ENCODE measurements around the gene ZNF282.

ZNF282 gene

DNA sequence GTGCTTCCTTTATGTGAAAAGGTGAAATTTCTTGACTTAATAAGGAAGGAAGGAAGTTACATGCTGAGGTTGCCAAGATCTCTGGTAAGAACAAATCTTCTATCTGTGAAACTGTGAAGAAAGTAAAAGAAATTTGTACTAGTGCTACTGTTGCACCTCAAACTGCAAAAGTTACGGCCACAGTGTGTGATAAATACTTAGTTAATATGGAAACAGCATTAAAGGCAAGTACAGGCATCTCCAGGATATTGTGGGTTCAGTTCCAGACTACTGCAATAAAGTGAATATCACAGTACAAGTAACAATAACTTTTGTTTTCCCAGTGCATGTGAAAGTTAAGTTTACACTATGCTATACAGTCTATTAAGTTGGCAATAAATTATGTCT is 22.8 kb upstream of the ZNF282 start:
- Histone ChIP-seq H3K4me1 (ENCODE audit: control insufficient read depth in 1 of 2, insufficient read depth in 2 of 2, low read length in 2 of 2) (no peaks in the 10 kb centered on the region), H2AFZ (ENCODE audit: insufficient read depth, low read length, poor library complexity) (no peak overlapping the region), H4K8ac (ENCODE audit: low read depth, low read length) (no peak overlapping the region), H2BK120ac (ENCODE audit: insufficient read depth, low read length, poor library complexity) (no peak overlapping the region), H2BK5ac (ENCODE audit: low read depth, low read length, poor library complexity) (no peak overlapping the region), H2AK5ac (ENCODE audit: low read length) (no peak overlapping the region), H3K9me3 (ENCODE audit: insufficient read depth, low read depth, low read length) (no peaks in the 10 kb centered on the region), H3K4me2 (ENCODE audit: low read length) (no peak overlapping the region), H3K4me3 (ENCODE audit: low read depth, low read length) (no peak overlapping the region), H3K14ac (ENCODE audit: low read length) (no peak overlapping the region), H3K23ac (ENCODE audit: low read length) (no peak overlapping the region), H3K4ac (ENCODE audit: low read depth, low read length) (no peak overlapping the region), H3K27me3 (ENCODE audit: insufficient read depth, low read length) (no peaks in the 10 kb centered on the region), H4K12ac (ENCODE audit: low read depth, low read length) (no peak overlapping the region), H3K27ac (ENCODE audit: low read depth, low read length) (no peak overlapping the region), H2BK12ac (ENCODE audit: low read length) (no peak overlapping the region), H3K79me1 (ENCODE audit: low read length) (no peaks in the 10 kb centered on the region), H4K91ac (ENCODE audit: low read depth, low read length) (no peak overlapping the region), H3K18ac (ENCODE audit: low read length) (no peak overlapping the region), H3K79me2 (ENCODE audit: control insufficient read depth, insufficient read depth, low read length, poor library complexity) (no peaks in the 10 kb centered on the region), H3K36me3 (ENCODE audit: control insufficient read depth in 1 of 2, insufficient read depth in 2 of 2, low read length in 2 of 2) (peaks cover 24 to 36% of the 10 kb centered on the region in 2 experiments), H3K9ac (ENCODE audit: low read length) (no peak overlapping the region)
- no CpG with 5 or more reads among the region's 1 CpG for WGBS (ENCODE audit: extremely low coverage, insufficient coverage, insufficient read length)
- DNase-seq: no peak

DNA sequence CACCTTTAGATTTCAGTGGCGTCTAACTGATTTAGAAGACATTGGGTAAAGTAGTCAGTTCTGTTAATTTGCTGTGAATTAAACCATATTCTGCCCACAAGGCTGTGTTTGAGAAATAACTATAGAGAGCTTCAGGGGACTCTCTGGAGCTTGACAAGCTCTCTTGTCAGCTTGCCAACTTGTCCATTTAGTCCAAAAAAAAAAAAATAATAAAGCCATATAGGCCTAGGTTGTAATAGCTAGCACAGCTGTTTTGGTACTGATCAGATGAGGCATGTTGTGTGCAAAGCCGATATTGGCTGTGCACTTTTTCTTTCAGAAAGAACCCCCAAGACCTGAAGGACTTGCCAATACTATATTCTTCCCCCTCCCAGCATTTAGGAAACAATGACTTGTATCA is 20.2 kb upstream of the ZNF282 start:
- peaks cover 32 to 41% of the 10 kb centered on the region in 2 experiments for H3K36me3 ChIP-seq (ENCODE audit: control insufficient read depth in 1 of 2, insufficient read depth in 2 of 2, low read length in 2 of 2)
- no peak overlapping the region for H2BK5ac ChIP-seq (ENCODE audit: low read depth, low read length, poor library complexity)
- no peak overlapping the region for H4K8ac ChIP-seq (ENCODE audit: low read depth, low read length)
- H2BK12ac ChIP-seq (ENCODE audit: low read length): no peak overlapping the region
- no peak overlapping the region for H2AFZ ChIP-seq (ENCODE audit: insufficient read depth, low read length, poor library complexity)
- H3K27me3 ChIP-seq (ENCODE audit: insufficient read depth, low read length): no peaks in the 10 kb centered on the region
- no CpG with 5 or more reads among the region's 2 CpGs for WGBS (ENCODE audit: extremely low coverage, insufficient coverage, insufficient read length)
- H3K23ac ChIP-seq (ENCODE audit: low read length): no peak overlapping the region
- no peak overlapping the region for H2BK120ac ChIP-seq (ENCODE audit: insufficient read depth, low read length, poor library complexity)
- no peaks in the 10 kb centered on the region for H3K79me2 ChIP-seq (ENCODE audit: control insufficient read depth, insufficient read depth, low read length, poor library complexity)
- no peak overlapping the region for H3K4ac ChIP-seq (ENCODE audit: low read depth, low read length)
- no peaks in the 10 kb centered on the region for H3K9me3 ChIP-seq (ENCODE audit: insufficient read depth, low read depth, low read length)
- H4K91ac ChIP-seq (ENCODE audit: low read depth, low read length): no peak overlapping the region
- no peak overlapping the region for H3K4me3 ChIP-seq (ENCODE audit: low read depth, low read length)
- no peaks in the 10 kb centered on the region for H3K4me1 ChIP-seq (ENCODE audit: control insufficient read depth in 1 of 2, insufficient read depth in 2 of 2, low read length in 2 of 2)
- DNase-seq: no peak
- no peak overlapping the region for H3K14ac ChIP-seq (ENCODE audit: low read length)
- no peak overlapping the region for H4K12ac ChIP-seq (ENCODE audit: low read depth, low read length)
- no peak overlapping the region for H3K4me2 ChIP-seq (ENCODE audit: low read length)
- H3K27ac ChIP-seq (ENCODE audit: low read depth, low read length): no peak overlapping the region
- H3K9ac ChIP-seq (ENCODE audit: low read length): no peak overlapping the region
- no peaks in the 10 kb centered on the region for H3K79me1 ChIP-seq (ENCODE audit: low read length)
- H3K18ac ChIP-seq (ENCODE audit: low read length): no peak overlapping the region
- no peak overlapping the region for H2AK5ac ChIP-seq (ENCODE audit: low read length)

DNA sequence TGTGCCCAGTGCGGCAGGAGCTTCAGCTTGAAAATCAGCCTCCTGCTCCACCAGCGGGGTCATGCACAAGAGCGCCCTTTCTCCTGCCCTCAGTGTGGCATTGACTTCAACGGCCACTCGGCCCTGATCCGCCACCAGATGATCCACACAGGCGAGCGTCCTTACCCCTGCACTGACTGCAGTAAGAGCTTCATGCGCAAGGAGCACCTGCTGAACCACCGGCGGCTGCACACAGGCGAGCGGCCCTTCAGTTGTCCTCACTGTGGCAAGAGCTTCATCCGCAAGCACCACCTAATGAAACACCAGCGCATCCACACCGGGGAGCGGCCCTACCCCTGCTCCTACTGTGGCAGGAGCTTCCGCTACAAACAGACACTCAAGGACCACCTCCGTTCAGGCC is 16.1 kb upstream of the ZNF282 start:
- Histone ChIP-seq H2AFZ (ENCODE audit: insufficient read depth, low read length, poor library complexity) (no peak overlapping the region), H3K4me2 (ENCODE audit: low read length) (no peak overlapping the region), H3K9ac (ENCODE audit: low read length) (no peak overlapping the region), H3K4ac (ENCODE audit: low read depth, low read length) (no peak overlapping the region), H3K18ac (ENCODE audit: low read length) (no peak overlapping the region), H3K9me3 (ENCODE audit: insufficient read depth, low read depth, low read length) (no peaks in the 10 kb centered on the region), H3K23ac (ENCODE audit: low read length) (no peak overlapping the region), H3K27ac (ENCODE audit: low read depth, low read length) (no peak overlapping the region), H2AK5ac (ENCODE audit: low read length) (no peak overlapping the region), H3K79me1 (ENCODE audit: low read length) (no peaks in the 10 kb centered on the region), H3K4me3 (ENCODE audit: low read depth, low read length) (no peak overlapping the region), H4K8ac (ENCODE audit: low read depth, low read length) (no peak overlapping the region), H2BK120ac (ENCODE audit: insufficient read depth, low read length, poor library complexity) (no peak overlapping the region), H4K91ac (ENCODE audit: low read depth, low read length) (no peak overlapping the region), H4K12ac (ENCODE audit: low read depth, low read length) (no peak overlapping the region), H2BK5ac (ENCODE audit: low read depth, low read length, poor library complexity) (no peak overlapping the region), H3K79me2 (ENCODE audit: control insufficient read depth, insufficient read depth, low read length, poor library complexity) (no peaks in the 10 kb centered on the region), H3K36me3 (ENCODE audit: control insufficient read depth in 1 of 2, insufficient read depth in 2 of 2, low read length in 2 of 2) (peaks cover 26 to 48% of the 10 kb centered on the region in 2 experiments), H2BK12ac (ENCODE audit: low read length) (no peak overlapping the region), H3K4me1 (ENCODE audit: control insufficient read depth in 1 of 2, insufficient read depth in 2 of 2, low read length in 2 of 2) (no peaks in the 10 kb centered on the region), H3K14ac (ENCODE audit: low read length) (no peak overlapping the region), H3K27me3 (ENCODE audit: insufficient read depth, low read length) (no peaks in the 10 kb centered on the region)
- WGBS (ENCODE audit: extremely low coverage, insufficient coverage, insufficient read length): no CpG with 5 or more reads among the region's 19 CpGs
- DNase-seq: no peak

DNA sequence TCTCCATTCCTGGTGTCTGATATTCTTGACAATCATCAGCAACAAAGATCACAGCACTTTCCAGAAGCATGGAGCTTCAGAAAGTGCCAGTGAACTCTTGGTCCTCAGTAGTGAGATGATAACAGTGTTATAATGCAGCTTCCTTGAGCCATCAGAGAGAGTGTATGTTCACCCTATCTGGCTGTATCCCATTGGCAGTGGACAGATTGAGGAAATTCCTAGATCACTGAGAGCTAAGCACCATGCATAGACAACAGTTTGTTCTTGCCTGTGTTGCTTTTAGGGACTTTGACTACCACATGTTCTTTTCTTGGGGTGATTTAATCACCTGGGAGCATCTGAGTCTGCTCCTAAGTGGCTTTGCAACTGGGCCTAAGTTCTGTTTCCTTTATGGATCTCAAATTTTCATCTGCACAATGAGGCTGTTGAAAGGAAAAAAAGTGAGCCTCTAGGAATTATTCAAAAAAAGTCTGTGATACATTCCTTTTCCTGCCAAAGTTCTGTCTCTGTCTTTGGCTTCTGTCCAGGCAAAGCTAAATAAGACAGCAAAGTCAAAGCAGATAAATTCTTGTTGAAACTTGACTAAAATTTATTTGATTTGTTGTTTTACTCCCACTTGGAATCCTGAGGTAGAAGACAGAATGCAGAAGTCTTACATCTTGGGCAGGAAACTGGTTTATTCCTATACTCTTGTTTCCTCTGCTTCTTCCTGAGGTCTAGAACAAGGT is 14.5 kb upstream of the ZNF282 start:
- Histone ChIP-seq H3K9ac (ENCODE audit: low read length) (no peak overlapping the region), H3K9me3 (ENCODE audit: insufficient read depth, low read depth, low read length) (no peaks in the 10 kb centered on the region), H3K23ac (ENCODE audit: low read length) (peak overlapping the region; percentile 53), H3K79me2 (ENCODE audit: control insufficient read depth, insufficient read depth, low read length, poor library complexity) (no peaks in the 10 kb centered on the region), H2BK120ac (ENCODE audit: insufficient read depth, low read length, poor library complexity) (no peak overlapping the region), H3K4ac (ENCODE audit: low read depth, low read length) (no peak overlapping the region), H3K4me1 (ENCODE audit: control insufficient read depth in 1 of 2, insufficient read depth in 2 of 2, low read length in 2 of 2) (no peaks in the 10 kb centered on the region), H3K79me1 (ENCODE audit: low read length) (no peaks in the 10 kb centered on the region), H2BK5ac (ENCODE audit: low read depth, low read length, poor library complexity) (no peak overlapping the region), H3K27ac (ENCODE audit: low read depth, low read length) (no peak overlapping the region), H3K36me3 (ENCODE audit: control insufficient read depth in 1 of 2, insufficient read depth in 2 of 2, low read length in 2 of 2) (peaks cover 22 to 41% of the 10 kb centered on the region in 2 experiments), H4K91ac (ENCODE audit: low read depth, low read length) (no peak overlapping the region), H3K18ac (ENCODE audit: low read length) (no peak overlapping the region), H3K14ac (ENCODE audit: low read length) (no peak overlapping the region), H2BK12ac (ENCODE audit: low read length) (no peak overlapping the region), H3K4me3 (ENCODE audit: low read depth, low read length) (no peak overlapping the region), H3K27me3 (ENCODE audit: insufficient read depth, low read length) (no peaks in the 10 kb centered on the region), H2AFZ (ENCODE audit: insufficient read depth, low read length, poor library complexity) (no peak overlapping the region), H4K8ac (ENCODE audit: low read depth, low read length) (no peak overlapping the region), H4K12ac (ENCODE audit: low read depth, low read length) (no peak overlapping the region), H3K4me2 (ENCODE audit: low read length) (no peak overlapping the region), H2AK5ac (ENCODE audit: low read length) (no peak overlapping the region)
- no peak for DNase-seq
